GM19372 (cell line): ENCODE results near the gene DRC1.
"Not testable (repeated sequence)": the region's sequence is repeated elsewhere in the genome, so short reads cannot be mapped to it uniquely, and the experiment has no call there.

ENCODE experiments used
- ATAC-seq: cut with Tn5 transposase; IDR thresholded peaks from one replicate; pipeline ENCODE4 v1.9.1; 2021; ENCODE audit warnings: mild to moderate bottlenecking, low read depth, moderate library complexity; ENCODE audit not compliant: unreplicated experiment

The DRC1 gene

GRCh38 chr2:26461601-26462023 lies 59.9 kb downstream of the DRC1 start:
- ATAC-seq, result no peak

- no peak for ATAC-seq
Observed at GRCh38 chr2:26462100-26462499, 60.4 kb downstream of the DRC1 start.

- no peak for ATAC-seq
Observed at GRCh38 chr2:26462511-26463243, 61.0 kb downstream of the DRC1 start.

- ATAC-seq, result no peak
Observed at GRCh38 chr2:26463244-26464192, 61.8 kb downstream of the DRC1 start.

GRCh38 chr2:26464390-26465265 lies 62.9 kb downstream of the DRC1 start:
- no peak for ATAC-seq

GRCh38 chr2:26465266-26465925 lies 63.7 kb downstream of the DRC1 start:
- no peak for ATAC-seq

- ATAC-seq, result no peak
Observed at GRCh38 chr2:26465981-26466471, 64.3 kb downstream of the DRC1 start.

- ATAC-seq, result no peak
Observed at GRCh38 chr2:26466662-26467310, 65.1 kb downstream of the DRC1 start.

- not testable (repeated sequence) for ATAC-seq
Observed at GRCh38 chr2:26468544-26468943, 66.8 kb downstream of the DRC1 start.

GRCh38 chr2:26469092-26469710 lies 67.5 kb downstream of the DRC1 start:
- no peak for ATAC-seq

- ATAC-seq, result no peak
Observed at GRCh38 chr2:26469955-26470354, 68.2 kb downstream of the DRC1 start.

- ATAC-seq, result no peak
Observed at GRCh38 chr2:26470601-26471260, 69.0 kb downstream of the DRC1 start.

- no peak for ATAC-seq
Observed at GRCh38 chr2:26471289-26471688, 69.6 kb downstream of the DRC1 start.

- no peak for ATAC-seq
Observed at GRCh38 chr2:26471766-26472706, 70.3 kb downstream of the DRC1 start.

- no peak for ATAC-seq
Observed at GRCh38 chr2:26472821-26473655, 71.3 kb downstream of the DRC1 start.

GRCh38 chr2:26473796-26474195 lies 72.1 kb downstream of the DRC1 start:
- ATAC-seq, result no peak
